HG02571 (cell line): ENCODE data around the gene DENND2C.
A peak's percentile ranks its signal among the peaks of the same experiment; 100 is the strongest.

Source experiments
- ATAC-seq: cut with Tn5 transposase; IDR thresholded peaks from one replicate; pipeline ENCODE4 v1.9.1; 2021; ENCODE audit warnings: mild to moderate bottlenecking, moderate library complexity; ENCODE audit not compliant: unreplicated experiment

DENND2C gene, protein sequence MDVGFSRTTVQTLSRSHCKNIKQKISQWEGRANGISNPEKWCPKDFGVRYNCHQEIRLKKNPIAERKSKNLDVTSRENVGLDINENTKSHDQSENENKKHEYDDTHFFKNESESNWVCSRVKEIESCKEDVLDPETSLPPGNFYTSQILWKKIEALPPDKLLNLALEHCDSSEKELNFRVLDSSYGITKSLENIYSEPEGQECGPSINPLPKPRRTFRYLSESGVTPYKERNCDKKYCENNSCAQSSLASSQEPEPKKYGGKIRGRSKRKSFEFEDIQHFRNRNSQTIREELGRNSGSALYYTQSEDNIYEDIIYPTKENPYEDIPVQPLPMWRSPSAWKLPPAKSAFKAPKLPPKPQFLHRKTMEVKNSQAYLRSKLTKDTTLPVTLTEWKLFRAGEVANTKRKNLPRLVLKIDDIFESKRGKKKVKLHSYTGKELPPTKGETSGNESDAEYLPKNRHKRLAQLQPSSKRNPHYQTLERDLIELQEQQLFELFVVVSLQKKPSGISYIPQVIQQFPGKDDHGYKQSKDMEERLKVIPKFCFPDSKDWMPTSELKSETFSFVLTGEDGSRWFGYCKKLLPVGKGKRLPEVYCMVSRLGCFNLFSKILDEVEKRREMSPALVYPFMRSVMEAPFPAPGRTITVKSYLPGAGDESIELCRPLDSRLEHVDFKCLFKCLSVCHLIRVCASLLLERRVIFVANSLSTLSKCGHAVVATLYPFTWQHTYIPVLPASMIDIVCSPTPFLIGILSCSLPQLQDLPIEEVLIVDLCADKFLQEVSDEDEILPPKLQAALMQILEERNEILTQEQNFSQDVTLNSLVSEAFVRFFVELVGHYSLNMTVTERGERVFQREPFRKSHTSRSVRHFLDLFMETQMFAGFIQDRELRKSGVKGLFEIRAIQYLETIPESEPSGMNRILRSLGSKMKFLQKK

DNA sequence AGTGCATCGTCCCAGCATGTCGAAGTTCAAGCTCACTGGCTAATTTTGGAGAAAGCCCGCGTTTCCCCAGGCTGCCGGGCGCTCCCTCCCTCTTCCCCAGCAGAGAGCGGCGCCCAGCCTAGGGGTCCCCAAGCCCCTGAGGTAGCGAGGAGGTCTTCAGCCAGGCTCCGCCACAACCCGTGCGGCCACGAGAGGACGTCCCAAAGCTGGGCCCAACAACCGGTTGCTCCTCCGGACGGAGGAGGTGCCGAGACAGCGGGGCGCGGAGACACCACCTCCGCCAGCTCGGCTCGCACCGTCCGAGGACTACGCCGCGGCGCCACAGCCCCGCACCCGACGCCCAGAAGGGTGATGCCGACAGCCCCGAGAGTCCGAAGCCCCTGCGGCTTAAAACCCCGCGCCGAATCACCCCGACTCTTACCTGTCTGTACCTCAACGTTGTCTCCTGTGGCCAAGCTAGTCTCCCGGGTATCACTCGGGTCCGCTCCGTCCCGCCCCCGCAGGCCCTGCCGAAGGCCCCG, at the start of gene DENND2C:
DENND2C (minus strand) TSS at position 488 of the 521 bp plus-strand sequence. CDS start 44,065 bp downstream, outside the sequence.
- ATAC-seq: peak; percentile 67

DNA sequence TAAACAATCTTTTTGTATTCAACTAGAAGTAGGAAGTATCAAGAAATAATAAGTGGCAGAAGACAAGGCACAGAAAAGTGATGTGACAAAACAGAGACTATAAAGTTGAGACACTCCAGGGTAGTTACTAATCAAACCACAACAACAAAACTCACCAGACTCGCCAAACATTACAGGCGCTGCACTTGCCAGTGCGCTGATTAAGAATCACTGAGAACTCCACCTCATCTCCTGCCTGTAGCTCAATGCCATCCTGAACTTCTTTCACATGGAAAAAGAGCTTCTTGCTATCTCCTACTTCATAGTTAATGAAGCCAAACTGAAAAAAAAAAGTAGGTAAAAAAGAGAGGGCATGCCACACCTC, 49.6 kb upstream of the DENND2C start:
- ATAC-seq: no peak

DNA sequence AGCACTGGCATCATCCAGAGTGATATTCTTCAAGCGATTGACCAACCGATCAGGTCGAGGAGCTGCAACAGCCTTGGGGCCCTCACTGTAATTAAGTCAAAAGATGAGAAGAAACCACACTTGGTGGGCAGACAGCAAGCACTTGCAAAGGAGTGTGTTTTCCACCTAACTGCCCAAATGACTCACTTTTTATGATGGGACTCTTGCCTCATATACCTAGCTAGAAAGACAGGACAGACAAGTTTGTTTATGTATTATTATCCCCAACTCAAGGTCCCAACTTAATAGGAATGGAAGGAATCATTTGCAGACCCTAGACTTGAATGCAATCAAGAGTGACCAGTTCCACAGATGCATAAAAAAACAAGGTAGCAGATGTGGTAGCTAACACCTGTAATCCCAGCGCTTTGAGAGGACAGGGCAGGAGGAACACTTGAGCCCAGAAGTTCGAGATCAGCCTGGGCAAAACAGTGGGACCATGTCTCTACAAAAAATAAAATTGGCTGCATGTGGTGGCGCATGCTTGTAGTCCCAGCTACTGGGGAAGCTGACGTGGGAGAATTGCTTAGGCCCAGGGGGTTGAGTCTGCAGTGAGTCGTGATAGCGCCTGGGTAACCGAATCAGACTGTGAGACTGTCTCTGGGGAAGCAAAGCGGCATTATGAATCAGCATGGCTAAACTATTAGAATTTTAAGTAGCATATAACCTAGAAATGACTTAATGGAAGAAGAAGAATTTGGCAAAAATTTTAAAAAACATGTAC, 49.0 kb upstream of the DENND2C start:
- no peak for ATAC-seq

DNA sequence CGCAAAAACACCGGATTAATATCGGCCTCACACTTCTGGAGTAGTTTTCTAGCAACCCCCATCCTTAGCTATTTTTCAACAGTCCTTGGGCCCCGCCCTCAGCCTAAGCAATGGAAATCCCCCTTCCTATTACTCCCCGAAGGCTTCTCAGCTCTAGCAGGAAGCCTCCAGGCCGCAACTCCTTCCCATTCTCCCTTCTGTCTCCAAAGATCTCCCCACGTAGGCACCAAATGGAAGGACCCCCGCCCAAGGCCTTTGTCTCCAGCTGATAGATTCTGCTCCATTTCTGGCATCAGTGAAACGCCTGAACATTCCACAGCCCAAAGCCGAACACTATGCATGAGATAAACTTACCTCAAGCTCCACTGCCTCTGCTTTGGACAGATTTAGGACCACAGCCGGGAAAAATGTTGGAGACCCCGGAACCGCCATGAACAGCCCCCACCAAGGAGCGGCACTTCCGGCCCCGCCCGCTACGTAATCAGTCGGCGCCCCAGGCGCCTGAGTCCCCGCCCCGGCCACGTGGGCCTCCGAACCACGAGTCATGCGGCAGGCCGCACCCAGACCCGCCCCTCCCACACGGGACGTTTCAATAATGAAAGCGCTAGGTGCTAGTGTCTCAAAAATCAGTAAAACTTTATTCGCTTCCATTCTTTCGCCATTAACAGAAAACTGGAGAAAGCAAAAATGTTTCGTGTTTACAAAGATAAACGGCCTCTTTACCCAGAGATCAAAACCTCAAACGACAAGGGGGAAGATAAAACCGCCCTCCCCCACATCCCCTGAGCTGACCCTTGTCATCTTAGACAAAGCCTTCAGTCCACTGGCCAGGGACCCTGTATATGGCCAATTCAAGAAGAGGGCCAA, 46.7 kb upstream of the DENND2C start, which contains the start of gene NRAS:
NRAS (minus strand) TSS at position 468 of the 867 bp plus-strand sequence. CDS start 611 bp downstream, outside the sequence.
- peak; percentile 95 for ATAC-seq

- no peak for ATAC-seq
Observed at GRCh38 chr1:114715952-114716303, 46.1 kb upstream of the DENND2C start.

GRCh38 chr1:114712977-114713376, 43.1 kb upstream of the DENND2C start:
- ATAC-seq: no peak

DNA sequence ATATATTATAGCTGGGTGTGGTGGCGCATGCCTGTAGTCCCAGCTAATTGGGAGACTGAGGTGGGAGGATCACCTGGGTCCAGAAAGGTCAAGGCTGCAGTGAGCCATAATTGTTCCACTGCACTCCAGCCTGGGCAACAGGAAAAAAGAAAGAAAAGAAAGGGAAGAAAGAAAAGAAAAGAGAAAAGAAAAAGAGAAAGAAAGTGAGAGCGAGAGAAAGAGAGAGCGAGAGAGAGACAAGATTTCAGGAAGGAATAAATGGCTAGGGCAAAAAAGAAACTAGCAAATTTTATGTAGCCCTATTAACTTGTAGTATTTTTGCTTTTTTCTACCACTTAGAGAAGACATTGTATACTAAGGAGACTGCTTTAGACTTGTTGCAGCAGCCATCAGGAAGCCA, 40.5 kb upstream of the DENND2C start:
- no peak for ATAC-seq

DNA sequence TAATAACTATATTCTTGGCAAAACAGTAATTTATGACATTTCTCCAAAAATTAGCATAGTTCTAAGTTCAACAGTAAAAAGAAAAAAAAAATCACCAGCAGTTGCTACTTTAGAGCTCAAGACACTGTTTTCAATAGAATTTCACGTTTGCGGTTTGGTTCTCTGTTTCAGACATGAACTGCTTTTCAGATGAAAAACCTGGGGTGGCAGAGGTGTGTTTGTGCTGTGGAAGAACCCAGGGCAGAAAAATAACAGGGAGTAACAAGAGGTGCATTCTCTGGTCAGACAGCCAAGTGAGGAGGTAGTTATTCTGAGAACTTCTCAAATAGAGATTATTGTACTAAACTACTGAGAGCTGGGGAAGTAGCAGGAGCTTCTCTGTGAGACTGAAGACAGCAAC, 37.8 kb upstream of the DENND2C start:
- no peak for ATAC-seq

- no peak for ATAC-seq
Observed at GRCh38 chr1:114703242-114703641, 33.4 kb upstream of the DENND2C start.

- no peak for ATAC-seq
Observed at GRCh38 chr1:114702737-114703136, 32.9 kb upstream of the DENND2C start.

GRCh38 chr1:114701931-114702330, 32.1 kb upstream of the DENND2C start:
- no peak for ATAC-seq

DNA sequence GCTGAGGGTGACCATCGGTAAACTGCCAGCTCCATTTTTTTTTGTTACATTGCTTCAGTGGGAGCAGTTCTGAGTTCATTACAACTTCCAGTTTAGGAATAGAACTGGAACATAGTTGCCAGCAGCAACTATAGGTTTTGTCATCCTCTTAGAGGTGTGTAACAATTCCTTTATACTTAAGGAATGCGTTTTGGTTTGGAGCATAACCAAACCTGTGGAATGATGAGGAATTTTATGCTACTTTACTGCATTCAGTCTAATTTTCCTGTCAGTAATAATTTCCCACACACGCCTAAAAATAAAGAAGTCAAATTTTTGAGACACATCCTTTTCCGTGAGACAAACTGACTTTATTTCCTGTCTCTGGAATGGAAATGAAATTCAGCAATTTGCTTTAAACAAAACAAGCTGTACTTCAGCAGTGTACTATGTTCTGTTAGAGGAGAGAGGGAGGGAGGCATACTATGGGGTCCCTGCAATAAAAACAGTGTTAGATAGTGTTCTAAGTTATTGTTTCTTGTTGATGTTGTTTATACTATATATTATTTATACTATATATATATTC, 30.3 kb upstream of the DENND2C start:
- ATAC-seq: no peak

DNA sequence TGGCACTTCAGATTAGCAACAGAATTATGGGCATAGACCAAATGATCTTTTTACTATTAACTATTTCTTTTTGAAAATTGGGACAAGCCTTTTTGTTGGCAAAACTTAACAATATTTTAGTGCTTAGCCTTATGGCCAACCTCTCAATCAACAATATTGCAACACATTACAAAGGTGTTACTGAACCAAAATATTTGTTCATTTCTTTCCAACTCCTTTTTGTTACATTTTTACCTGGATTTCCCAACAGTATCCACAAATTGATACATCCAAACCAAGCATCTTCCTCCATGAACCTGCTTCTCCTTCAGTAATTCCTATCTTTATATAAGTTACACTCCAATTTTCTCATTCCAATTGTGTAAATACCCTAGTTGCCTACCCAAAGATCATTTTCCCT, 27.0 kb upstream of the DENND2C start:
- ATAC-seq: no peak

- ATAC-seq: no peak
Observed at GRCh38 chr1:114695430-114696058, 25.7 kb upstream of the DENND2C start, which contains the start of gene AMPD1. Gene AMPD1, minus strand, starts transcription at chr1:114695546. Its CDS starts 75 bp downstream, at chr1:114695471.

DNA sequence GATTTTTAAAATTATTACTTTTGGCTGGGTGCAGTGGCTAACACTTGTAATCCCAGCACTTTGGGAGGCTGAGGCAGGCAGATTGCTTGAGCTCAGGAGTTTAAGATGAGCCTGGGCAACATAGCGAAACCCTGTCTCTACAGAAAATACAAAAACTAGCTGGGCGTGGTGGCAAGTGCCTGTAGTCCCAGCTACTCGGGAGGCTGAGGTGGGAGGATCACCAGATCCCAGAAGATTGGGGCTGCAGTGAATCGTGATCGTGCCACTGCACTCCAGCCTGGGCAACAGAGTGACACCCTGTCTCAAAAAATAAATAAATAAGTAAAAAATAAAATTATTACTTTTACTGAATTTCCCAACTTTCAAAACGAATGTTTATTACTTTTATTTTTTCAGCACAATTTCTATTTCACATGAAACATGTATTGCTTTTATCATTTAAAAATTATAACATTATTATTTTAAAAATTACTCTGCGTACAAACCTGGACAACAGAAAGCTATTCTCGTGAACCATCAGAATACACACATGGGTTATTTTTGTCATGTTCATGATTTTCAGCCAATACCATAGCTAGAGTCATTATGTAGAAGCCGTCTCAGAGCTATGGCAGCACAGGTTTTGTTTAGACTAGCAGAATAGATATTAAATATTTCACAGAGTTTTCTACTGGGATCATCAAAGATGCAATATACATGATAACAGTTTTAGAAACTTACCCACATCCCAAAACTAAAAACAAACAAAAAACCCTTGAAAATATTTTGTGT, 24.9 kb upstream of the DENND2C start:
- no peak for ATAC-seq

GRCh38 chr1:114692947-114693346, 23.1 kb upstream of the DENND2C start:
- no peak for ATAC-seq

- no peak for ATAC-seq
Observed at GRCh38 chr1:114691061-114691460, 21.2 kb upstream of the DENND2C start.

DNA sequence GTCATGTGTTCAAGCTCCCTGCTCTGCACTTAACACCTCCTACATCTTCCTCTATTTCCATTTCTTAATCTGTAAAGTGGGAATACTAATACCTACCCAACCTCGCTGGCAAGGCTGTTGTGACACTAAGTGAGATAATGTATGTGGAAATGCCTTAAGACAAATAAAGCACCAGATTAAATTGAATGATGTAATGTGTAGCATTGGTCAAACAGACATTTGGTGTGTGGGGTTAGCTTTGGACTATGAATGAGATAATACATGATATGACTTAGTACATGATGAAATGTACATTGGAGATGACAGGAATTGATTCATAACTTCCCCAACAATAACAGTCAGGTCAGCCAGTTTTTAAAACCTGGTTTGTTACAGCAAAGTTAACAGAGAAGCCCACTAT, 20.3 kb upstream of the DENND2C start:
- ATAC-seq: no peak
